ENCODE results near the gene CFAP46. TPM values are rescaled to one million over a fixed set of nuclear protein-coding genes. Genes with fewer than 3 reads are reported as not detected.

The CFAP46 gene
- total RNA-seq, 1 donor from 2014 or later: 1.6 TPM

DNA sequence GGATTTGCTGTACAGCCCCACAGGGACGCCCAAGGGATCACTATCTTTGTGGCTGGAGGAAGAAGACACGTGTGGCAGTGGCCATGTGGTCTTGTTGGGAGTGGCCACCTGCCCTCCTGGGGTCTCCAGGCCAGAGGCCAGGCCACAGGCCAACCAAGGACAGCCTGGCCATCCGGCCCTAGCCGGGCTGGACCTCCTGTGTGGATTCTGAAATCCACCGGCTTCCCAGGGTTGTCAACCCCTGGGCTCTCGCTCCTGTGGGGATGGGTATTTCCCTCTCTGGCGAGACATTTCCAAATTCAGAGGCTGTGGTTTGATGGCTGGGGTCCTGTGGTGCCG lies 31.5 kb upstream of the CFAP46 start:
- TF ChIP-seq EZH2phosphoT487 (IDR thresholded peaks at IDR 0.05) (no peak), EZH2 (IDR thresholded peaks at IDR 0.05) (no peak)
- TF ChIP-seq, protein P1, sequence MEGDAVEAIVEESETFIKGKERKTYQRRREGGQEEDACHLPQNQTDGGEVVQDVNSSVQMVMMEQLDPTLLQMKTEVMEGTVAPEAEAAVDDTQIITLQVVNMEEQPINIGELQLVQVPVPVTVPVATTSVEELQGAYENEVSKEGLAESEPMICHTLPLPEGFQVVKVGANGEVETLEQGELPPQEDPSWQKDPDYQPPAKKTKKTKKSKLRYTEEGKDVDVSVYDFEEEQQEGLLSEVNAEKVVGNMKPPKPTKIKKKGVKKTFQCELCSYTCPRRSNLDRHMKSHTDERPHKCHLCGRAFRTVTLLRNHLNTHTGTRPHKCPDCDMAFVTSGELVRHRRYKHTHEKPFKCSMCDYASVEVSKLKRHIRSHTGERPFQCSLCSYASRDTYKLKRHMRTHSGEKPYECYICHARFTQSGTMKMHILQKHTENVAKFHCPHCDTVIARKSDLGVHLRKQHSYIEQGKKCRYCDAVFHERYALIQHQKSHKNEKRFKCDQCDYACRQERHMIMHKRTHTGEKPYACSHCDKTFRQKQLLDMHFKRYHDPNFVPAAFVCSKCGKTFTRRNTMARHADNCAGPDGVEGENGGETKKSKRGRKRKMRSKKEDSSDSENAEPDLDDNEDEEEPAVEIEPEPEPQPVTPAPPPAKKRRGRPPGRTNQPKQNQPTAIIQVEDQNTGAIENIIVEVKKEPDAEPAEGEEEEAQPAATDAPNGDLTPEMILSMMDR (IDR thresholded peaks at IDR 0.05): no peak
- Mint-ChIP-seq H3K27ac (no peak overlapping the region), H3K4me3 (no peak overlapping the region), H3K4me1 (peaks cover 11% of the 10 kb centered on the region), H3K9me3 (peaks cover 9% of the 10 kb centered on the region), H3K27me3 (ENCODE audit: insufficient read depth, low read depth) (peaks cover 15% of the 10 kb centered on the region), H3K36me3 (no peaks in the 10 kb centered on the region)
- Histone ChIP-seq H3K27ac (no peak overlapping the region), H2AFZ (replicated peaks) (no peak overlapping the region), H4K20me1 (ENCODE audit: low read depth) (no peaks in the 10 kb centered on the region), H3K79me2 (ENCODE audit: low read depth) (no peaks in the 10 kb centered on the region), H3K4me2 (no peak overlapping the region), H3K4me1 (peaks cover 12% of the 10 kb centered on the region), H3K27me3 (no peaks in the 10 kb centered on the region), H3K4me3 (no peak overlapping the region), H3K36me3 (no peaks in the 10 kb centered on the region), H3K9ac (no peak overlapping the region), H3F3A (ENCODE audit: low read depth) (no peaks in the 10 kb centered on the region), H3K9me3 (ENCODE audit: low read depth) (no peaks in the 10 kb centered on the region)
- DNase-seq (ENCODE audit: low spot score): no peak

DNA sequence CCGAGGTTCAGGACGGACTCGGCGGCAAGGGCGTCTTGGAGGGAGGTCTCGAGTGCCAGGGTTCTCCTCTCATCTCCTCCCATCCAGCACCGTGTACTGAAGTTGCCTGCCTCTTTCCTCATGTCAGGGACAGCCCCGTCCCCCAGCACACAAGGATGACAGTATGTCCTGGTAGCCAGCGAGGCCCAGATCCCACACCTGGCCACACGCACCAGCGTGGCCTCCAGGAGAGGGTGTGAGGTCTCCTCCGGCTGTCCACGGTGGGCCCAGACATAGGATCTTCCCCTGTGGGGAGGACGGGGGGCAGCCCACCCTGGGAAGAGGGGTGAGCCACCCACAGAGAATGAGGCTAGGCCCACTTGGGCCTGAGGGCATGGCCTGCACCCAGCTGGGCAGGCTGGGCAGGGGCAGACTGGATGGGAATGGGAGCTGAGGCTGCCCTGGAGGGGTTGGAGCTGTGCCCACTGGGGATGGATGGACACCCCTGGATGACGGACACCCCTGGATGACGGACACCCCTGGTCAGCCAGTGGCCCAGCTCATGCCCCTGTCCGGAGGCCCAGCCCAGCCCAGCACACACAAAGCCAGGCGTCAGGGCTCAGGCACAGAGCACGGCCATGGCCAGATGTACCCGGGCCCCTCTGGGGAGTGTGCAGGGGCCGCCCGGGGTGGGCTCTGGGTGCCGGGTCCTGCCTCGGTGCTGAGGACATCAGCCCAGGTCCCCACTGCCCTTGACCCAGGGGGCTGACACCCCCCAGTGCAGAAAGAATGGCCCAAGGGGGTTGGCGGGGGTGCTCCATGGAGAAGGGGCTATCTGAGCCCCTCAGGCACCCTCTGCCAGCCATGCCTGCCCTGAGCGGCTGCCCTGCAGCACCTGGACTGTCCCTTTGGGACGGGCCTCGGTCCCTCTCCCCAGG lies 30.9 kb upstream of the CFAP46 start:
- peaks cover 11% of the 10 kb centered on the region for H3K4me1 Mint-ChIP-seq
- peaks cover 15% of the 10 kb centered on the region for H3K27me3 Mint-ChIP-seq (ENCODE audit: insufficient read depth, low read depth)

DNA sequence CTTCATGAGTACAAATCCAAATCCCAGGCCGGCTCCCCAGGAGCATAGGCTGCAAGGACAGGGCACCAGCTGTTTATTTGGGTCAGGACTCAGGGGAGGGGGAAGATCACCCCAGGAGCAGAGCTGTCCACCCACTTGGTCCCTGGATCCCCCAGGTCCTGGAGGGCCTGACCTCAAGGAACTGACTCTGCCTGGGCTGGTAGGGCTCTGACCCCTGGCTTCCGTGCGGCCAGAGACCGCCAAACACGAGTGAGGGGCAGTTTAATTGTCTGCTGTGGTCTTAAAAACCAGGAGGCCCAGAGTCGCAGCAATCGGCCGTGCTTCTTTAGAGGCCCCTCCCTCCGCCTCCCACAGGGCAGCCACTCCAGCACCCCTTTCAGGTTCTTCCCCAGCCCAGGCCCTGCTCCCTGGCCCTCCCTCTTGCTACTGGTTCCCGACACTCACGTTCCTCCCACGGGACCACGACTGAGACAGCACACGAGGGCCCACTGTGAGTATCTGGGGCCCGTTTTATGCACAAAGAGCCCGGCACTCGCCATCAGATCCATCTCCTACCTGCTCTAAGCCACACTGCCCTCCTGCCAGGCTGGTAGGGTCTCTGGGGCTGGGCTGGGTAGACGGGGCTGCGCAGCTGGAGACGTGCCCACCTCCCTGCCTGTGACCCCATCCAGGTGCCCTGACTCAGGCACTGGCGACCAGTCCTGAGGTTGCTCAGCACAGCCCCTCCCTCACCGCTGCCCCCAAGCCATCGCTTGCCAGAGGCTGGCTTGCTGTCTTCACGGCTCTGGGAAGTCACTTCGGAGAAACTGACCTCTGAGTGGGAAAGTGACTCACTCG lies 30.0 kb upstream of the CFAP46 start:
- Mint-ChIP-seq H3K36me3 (no peaks in the 10 kb centered on the region), H3K9me3 (peaks cover 9% of the 10 kb centered on the region), H3K4me3 (no peak overlapping the region), H3K27ac (peak overlapping the region; percentile 37), H3K27me3 (ENCODE audit: insufficient read depth, low read depth) (peaks cover 15% of the 10 kb centered on the region), H3K4me1 (peaks cover 11% of the 10 kb centered on the region)
- peaks cover 12% of the 10 kb centered on the region for H3K4me1 ChIP-seq
- H2AFZ ChIP-seq (replicated peaks): peak overlapping the region; percentile 39
- H3K4me2 ChIP-seq: no peak overlapping the region
- no peak overlapping the region for H3K9ac ChIP-seq
- H3K36me3 ChIP-seq: no peaks in the 10 kb centered on the region
- H3K27ac ChIP-seq: no peak overlapping the region
- TF ChIP-seq EZH2 (IDR thresholded peaks at IDR 0.05): no peak
- TF ChIP-seq, protein P1 (IDR thresholded peaks at IDR 0.05): no peak
- TF ChIP-seq EZH2phosphoT487 (IDR thresholded peaks at IDR 0.05): no peak
- DNase-seq (ENCODE audit: low spot score): peak; percentile 44
- no peak overlapping the region for H3K4me3 ChIP-seq
- H3K79me2 ChIP-seq (ENCODE audit: low read depth): no peaks in the 10 kb centered on the region
- H4K20me1 ChIP-seq (ENCODE audit: low read depth): no peaks in the 10 kb centered on the region
- no peaks in the 10 kb centered on the region for H3F3A ChIP-seq (ENCODE audit: low read depth)
- no peaks in the 10 kb centered on the region for H3K27me3 ChIP-seq
- no peaks in the 10 kb centered on the region for H3K9me3 ChIP-seq (ENCODE audit: low read depth)

More for the DNA sequence above, 30.9 kb upstream of the CFAP46 start:
- Mint-ChIP-seq H3K4me3 (no peak overlapping the region), H3K27ac (peak overlapping the region; percentile 37), H3K36me3 (no peaks in the 10 kb centered on the region), H3K9me3 (peaks cover 9% of the 10 kb centered on the region)
- Histone ChIP-seq H2AFZ (replicated peaks) (no peak overlapping the region), H3K4me1 (peaks cover 12% of the 10 kb centered on the region), H3K9ac (no peak overlapping the region), H3K4me3 (no peak overlapping the region), H3K4me2 (no peak overlapping the region), H4K20me1 (ENCODE audit: low read depth) (no peaks in the 10 kb centered on the region), H3K27me3 (no peaks in the 10 kb centered on the region), H3K9me3 (ENCODE audit: low read depth) (no peaks in the 10 kb centered on the region), H3K79me2 (ENCODE audit: low read depth) (no peaks in the 10 kb centered on the region), H3F3A (ENCODE audit: low read depth) (no peaks in the 10 kb centered on the region), H3K27ac (no peak overlapping the region), H3K36me3 (no peaks in the 10 kb centered on the region)
- no peak for DNase-seq (ENCODE audit: low spot score)
- no peak for TF ChIP-seq EZH2phosphoT487 (IDR thresholded peaks at IDR 0.05)
- no peak for TF ChIP-seq EZH2 (IDR thresholded peaks at IDR 0.05)
- TF ChIP-seq, protein P1 (IDR thresholded peaks at IDR 0.05): no peak
